RWPE1 (cell line): ENCODE data around the gene CBX5.
"Not testable (repeated sequence)": the region's sequence is repeated elsewhere in the genome, so short reads cannot be mapped to it uniquely, and the experiment has no call there.

Experiments
- CTCF ChIA-PET: fragments of 350-600 bp; sonication (Branson Sonifier 250); formaldehyde crosslinking; extraction: SDS; loops from one replicate; lab custom pipeline; 2021; lab: Yijun Ruan, JAX
- POLR2A ChIA-PET: fragments of 400-600 bp; formaldehyde crosslinking; extraction: SDS; loops from one replicate; lab custom pipeline; 2020; ENCODE audit warnings: antibody characterized with exemption; ENCODE audit not compliant: low non-redundant PET; lab: Yijun Ruan, JAX
- DNase-seq: peaks from one replicate; pipeline ENCODE4 v3.0.0; 2012; ENCODE audit warnings: low spot score
- H3K27ac ChIP-seq: fragments of 450-650 bp; 2 replicates; pipeline ENCODE4 v1.5.1; 2017
- CTCF ChIP-seq: fragments of 450-650 bp; conservative IDR thresholded peaks from 2 replicates; pipeline ENCODE4 v1.5.1; 2017; ENCODE audit warnings: low read depth, mild to moderate bottlenecking

The CBX5 gene

GRCh38 chr12:54191126-54191525 lies 88.8 kb downstream of the CBX5 start:
- no peak for TF ChIP-seq CTCF
- CTCF ChIA-PET: interaction anchor here (0.6 to 2.1 kb wide), 12 partner anchors 10 to 206 kb away, joined by 3 to 28 read pairs (median 6); partner anchors contain the start of genes HOXC10, HOXC5 and HOXC8
- no peak for DNase-seq
- H3K27ac ChIP-seq: no peak overlapping the region
- POLR2A ChIA-PET: interaction anchor here (1.2 kb wide), 1 partner anchor 185 kb away, joined by 9 read pairs; no protein-coding TSS in a partner anchor

GRCh38 chr12:54189198-54189539 lies 90.8 kb downstream of the CBX5 start:
- ChIA-PET POLR2A (interaction anchor here (1.0 kb wide), 1 partner anchor 14 kb away, joined by 4 read pairs; no protein-coding TSS in a partner anchor), CTCF (interaction anchor here (0.5 to 1.9 kb wide), 5 partner anchors 12 to 214 kb away, joined by 4 to 8 read pairs (median 5); partner anchors contain the start of gene HOTAIR)
- no peak overlapping the region for H3K27ac ChIP-seq
- DNase-seq: no peak
- no peak for TF ChIP-seq CTCF

GRCh38 chr12:54187075-54187474 lies 92.8 kb downstream of the CBX5 start:
- no peak for TF ChIP-seq CTCF
- CTCF ChIA-PET: interaction anchor here (0.6 to 1.0 kb wide), 3 partner anchors 21 to 110 kb away, joined by 3 read pairs; no protein-coding TSS in a partner anchor
- no peak for DNase-seq
- no peak overlapping the region for H3K27ac ChIP-seq
- POLR2A ChIA-PET: interaction anchor here (0.9 kb wide), 1 partner anchor 178 kb away, joined by 4 read pairs; the partner anchor contains the start of gene HOXC8

- ChIA-PET CTCF (interaction anchor here (0.7 kb wide), 1 partner anchor 165 kb away, joined by 3 read pairs; no protein-coding TSS in a partner anchor), POLR2A (interaction anchor here (0.6 kb wide), 1 partner anchor 33 kb away, joined by 3 read pairs; no protein-coding TSS in a partner anchor)
- no peak overlapping the region for H3K27ac ChIP-seq
- no peak for DNase-seq
- TF ChIP-seq CTCF: no peak
These were observed 94.0 kb downstream of the CBX5 start for GRCh38 chr12:54185919-54186318.

GRCh38 chr12:54185297-54185696 lies 94.6 kb downstream of the CBX5 start:
- ChIA-PET POLR2A (interaction anchor here (0.6 kb wide), 1 partner anchor 33 kb away, joined by 3 read pairs; no protein-coding TSS in a partner anchor), CTCF (interaction anchor here (0.7 kb wide), 1 partner anchor 16 kb away, joined by 3 read pairs; no protein-coding TSS in a partner anchor)
- H3K27ac ChIP-seq, DNase-seq: not testable (repeated sequence)

GRCh38 chr12:54184024-54184805 lies 95.7 kb downstream of the CBX5 start:
- no peak for DNase-seq
- H3K27ac ChIP-seq: no peak overlapping the region
- ChIA-PET CTCF (interaction anchor here (0.6 kb wide), 1 partner anchor 24 kb away, joined by 3 read pairs; no protein-coding TSS in a partner anchor), POLR2A (no interaction called here)
- TF ChIP-seq CTCF: no peak
